IMR-90 (cell line): ENCODE data around the gene NRCAM.

Experiments used
- NFE2L2 ChIP-seq: fragments of 150-350 bp; IDR thresholded peaks from 2 replicates; pipeline ENCODE4 v1.6.1; 2016; ENCODE audit warnings: low read depth, mild to moderate bottlenecking, low read length
- POLR2A ChIP-seq: IDR thresholded peaks from 2 replicates; pipeline ENCODE4 v1.6.1; 2012; ENCODE audit warnings: mild to moderate bottlenecking, low read depth, low read length
- RAD21 ChIP-seq: IDR thresholded peaks from 2 replicates; pipeline ENCODE4 v1.6.1; 2012; ENCODE audit warnings: low read length, improper control_type of control experiment
- TF ChIP-seq, protein P1 (sequence below): conservative IDR thresholded peaks from 2 replicates; pipeline ENCODE4 v1.5.1; 2012; ENCODE audit warnings: mild to moderate bottlenecking, low read depth, low read length, improper control_type of control experiment
- TF ChIP-seq, protein P2 (sequence below): fragments of 150-350 bp; IDR thresholded peaks from 2 replicates; pipeline ENCODE4 v1.6.1; 2017; ENCODE audit warnings: mild to moderate bottlenecking, antibody characterized with exemption, low read length, low read depth

DNA sequence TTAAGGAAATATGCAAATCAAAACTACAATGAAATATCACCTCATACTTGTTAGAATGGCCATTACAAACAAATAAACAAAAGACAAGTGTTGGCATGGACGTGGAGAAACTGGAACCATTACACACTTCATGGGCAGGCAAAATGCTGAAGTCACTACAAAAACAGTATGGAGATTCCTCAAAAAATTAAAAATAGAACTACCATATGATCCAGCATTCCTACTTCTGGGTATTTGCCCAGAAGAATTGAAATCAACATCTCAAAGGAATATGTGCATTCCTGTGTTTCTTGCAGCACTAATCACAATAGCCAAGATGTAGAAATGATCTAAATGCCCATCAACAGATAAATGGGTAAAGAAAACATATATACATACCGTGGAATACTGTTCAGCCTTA, 83.6 kb downstream of the NRCAM start:
- TF ChIP-seq POLR2A (no peak), RAD21 (no peak), NFE2L2 (no peak)
- TF ChIP-seq, protein P1, sequence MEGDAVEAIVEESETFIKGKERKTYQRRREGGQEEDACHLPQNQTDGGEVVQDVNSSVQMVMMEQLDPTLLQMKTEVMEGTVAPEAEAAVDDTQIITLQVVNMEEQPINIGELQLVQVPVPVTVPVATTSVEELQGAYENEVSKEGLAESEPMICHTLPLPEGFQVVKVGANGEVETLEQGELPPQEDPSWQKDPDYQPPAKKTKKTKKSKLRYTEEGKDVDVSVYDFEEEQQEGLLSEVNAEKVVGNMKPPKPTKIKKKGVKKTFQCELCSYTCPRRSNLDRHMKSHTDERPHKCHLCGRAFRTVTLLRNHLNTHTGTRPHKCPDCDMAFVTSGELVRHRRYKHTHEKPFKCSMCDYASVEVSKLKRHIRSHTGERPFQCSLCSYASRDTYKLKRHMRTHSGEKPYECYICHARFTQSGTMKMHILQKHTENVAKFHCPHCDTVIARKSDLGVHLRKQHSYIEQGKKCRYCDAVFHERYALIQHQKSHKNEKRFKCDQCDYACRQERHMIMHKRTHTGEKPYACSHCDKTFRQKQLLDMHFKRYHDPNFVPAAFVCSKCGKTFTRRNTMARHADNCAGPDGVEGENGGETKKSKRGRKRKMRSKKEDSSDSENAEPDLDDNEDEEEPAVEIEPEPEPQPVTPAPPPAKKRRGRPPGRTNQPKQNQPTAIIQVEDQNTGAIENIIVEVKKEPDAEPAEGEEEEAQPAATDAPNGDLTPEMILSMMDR = no peak
- TF ChIP-seq, protein P2, sequence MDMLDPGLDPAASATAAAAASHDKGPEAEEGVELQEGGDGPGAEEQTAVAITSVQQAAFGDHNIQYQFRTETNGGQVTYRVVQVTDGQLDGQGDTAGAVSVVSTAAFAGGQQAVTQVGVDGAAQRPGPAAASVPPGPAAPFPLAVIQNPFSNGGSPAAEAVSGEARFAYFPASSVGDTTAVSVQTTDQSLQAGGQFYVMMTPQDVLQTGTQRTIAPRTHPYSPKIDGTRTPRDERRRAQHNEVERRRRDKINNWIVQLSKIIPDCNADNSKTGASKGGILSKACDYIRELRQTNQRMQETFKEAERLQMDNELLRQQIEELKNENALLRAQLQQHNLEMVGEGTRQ = no peak
